Adrenal gland (tissue), 12 donors: ENCODE measurements around the gene PRKCE. TPM values are rescaled to one million over a fixed set of nuclear protein-coding genes. Genes with fewer than 3 reads are reported as not detected.

Experiments
- DNase-seq, 7 donors: peaks; one replicate each; pipeline ENCODE4 v3.0.0-alpha.2; 2019 to 2020
- H3K27ac ChIP-seq, 5 donors: fragments of 200-600 bp; sonication (generic) in 4 of 5; 1 replicate in 3 of 5; 2 replicates in 2 of 5; pipeline versions ENCODE4 v1.5.1 to v1.8.0; 2016 to 2020; ENCODE audit warnings: mild to moderate bottlenecking in 1 of 5
- H3K27me3 ChIP-seq: fragments of 200-600 bp; 2 replicates; pipeline ENCODE4 v1.8.0; 2021
- H3K36me3 ChIP-seq, 2 donors: fragments of 200-600 bp; replicated peaks in 1 of 2; 1 replicate in 1 of 2; 2 replicates in 1 of 2; pipeline versions ENCODE4 v1.5.1 to v1.8.0; 2018 to 2022
- H3K4me1 ChIP-seq, 2 donors: fragments of 200-600 bp; replicated peaks in 1 of 2; 1 replicate in 1 of 2; 2 replicates in 1 of 2; pipeline versions ENCODE4 v1.5.1 to v1.8.0; 2018 to 2021
- H3K4me3 ChIP-seq, 4 donors: fragments of 200-600 bp; sonication (generic) in 3 of 4; one replicate each; pipeline ENCODE4 v1.5.1; 2016 to 2018
- H3K9me3 ChIP-seq, 3 donors: fragments of 200-600 bp; sonication (generic) in 1 of 3; replicated peaks in 1 of 3; 1 replicate in 2 of 3; 2 replicates in 1 of 3; pipeline versions ENCODE4 v1.5.1 to v1.8.0; 2016 to 2021
- CTCF ChIP-seq, 6 experiments: fragments of 450-650 bp in 4 of 6; fragments of 200-600 bp in 2 of 6; sonication (generic) in 1 of 6; IDR thresholded peaks; 1 replicate in 5 of 6; 2 replicates in 1 of 6; pipeline versions ENCODE4 v1.5.1 to v1.8.0; 2016 to 2021; ENCODE audit warnings: antibody characterized with exemption in 6 of 6, mild to moderate bottlenecking in 2 of 6, moderate library complexity in 1 of 6
- POLR2A ChIP-seq, 2 donors: fragments of 450-650 bp; IDR thresholded peaks; one replicate each; pipeline ENCODE4 v1.6.1; 2017; ENCODE audit warnings: antibody characterized with exemption in 2 of 2, mild to moderate bottlenecking in 2 of 2, moderate library complexity in 1 of 2
- WGBS, 4 donors: extraction: QIAGEN DNeasy Blood & Tissue Kit in 2 of 4; methylation state at CpG; one replicate each; pipeline versions ENCODE4 v1.1.5 to v1.1.7; 2013 to 2017; 5-methylcytosine and 5-hydroxymethylcytosine counted together
- intact Hi-C, 2 donors: fragments of 100-400 bp; cut with DNase I; formaldehyde crosslinking; loops; one replicate each; pipeline versions ENCODE4 v1.14.1 to v1.15.0; 2022 to 2023
- polyA plus RNA-seq, 3 donors: library from polyadenylated mRNA; stranded (reverse); fragments of 200-250 nt in 2 of 3; fragments of 350-450 nt in 1 of 3; fragmentation: Illumina TruSeq in 1 of 3; extraction: RNeasy Lipid Tissue Mini Kit (QIAGEN cat#74804) in 1 of 3; gene quantifications; one replicate each; pipeline ENCODE4 v1.2.3, GENCODE V29; 2013 to 2014
- total RNA-seq, 9 donors: library from RNA; depleted of rRNA in 4 of 9; stranded (reverse); fragments of >200 nt in 4 of 9; fragments of 120-200 nt in 1 of 9; fragmentation: NEBNext Ultra II Directional in 1 of 9; extraction: Animal tissue kit (Norgen Biotek cat#: 25700) in 1 of 9; gene quantifications; one replicate each; pipeline versions ENCODE4 v1.1.0 to v1.2.4, GENCODE V29; 2013 to 2023
- donor health status: healthy with polysubstance abuse.
- donor health status: Bipolar disorder and iron deficiency.
- donor health status: DM: yes; HTN: yes; CAD: no.
- donor health status: DM: no; HTN: no; CAD: no.
- donor health status: DM: no; HTN: no; CAD: no.
- donor health status: DM: yes; HTN: yes; CAD: no.

PRKCE gene
- total and polyA plus RNA-seq, 12 donors, result 1.9 to 19.2 (median 8.0) TPM

GRCh38 chr2:45796500-45796899 is 145.0 kb downstream of the PRKCE start:
- H3K4me3 ChIP-seq, result no peak overlapping the region
- TF ChIP-seq CTCF (IDR thresholded peaks at IDR 0.05) (no peak), POLR2A (IDR thresholded peaks at IDR 0.05) (no peak)
- no peak overlapping the region for H3K27ac ChIP-seq
- no peak for DNase-seq
- intact Hi-C loops, result no loop called here
- no peaks in the 10 kb centered on the region for H3K27me3 ChIP-seq
- H3K36me3 ChIP-seq, result no peaks in the 10 kb centered on the region
- peaks cover 0 to 13% of the 10 kb centered on the region in 2 donors for H3K4me1 ChIP-seq
- H3K9me3 ChIP-seq, result no peaks in the 10 kb centered on the region
- 78 to 89% (median 86%) methylated on average over 4 of the region's 4 CpGs for WGBS, 4 donors

GRCh38 chr2:45797451-45798230 is 146.2 kb downstream of the PRKCE start:
- intact Hi-C loops, result no loop called here
- no peak for DNase-seq
- TF ChIP-seq POLR2A (IDR thresholded peaks at IDR 0.05), result no peak
- no peak for TF ChIP-seq CTCF (IDR thresholded peaks at IDR 0.05)
- Histone ChIP-seq H3K36me3 (no peaks in the 10 kb centered on the region), H3K27me3 (no peaks in the 10 kb centered on the region), H3K9me3 (no peaks in the 10 kb centered on the region), H3K4me3 (no peak overlapping the region), H3K4me1 (peaks cover 0 to 13% of the 10 kb centered on the region in 2 donors), H3K27ac (no peak overlapping the region)
- 92 to 96% (median 94%) methylated on average over 13 of the region's 13 CpGs for WGBS, 4 donors

- no peaks in the 10 kb centered on the region for H3K9me3 ChIP-seq
- H3K27ac ChIP-seq, result no peak overlapping the region
- no peak for DNase-seq
- TF ChIP-seq CTCF (IDR thresholded peaks at IDR 0.05) (no peak), POLR2A (IDR thresholded peaks at IDR 0.05) (no peak)
- WGBS, 4 donors, result 81 to 92% (median 85%) methylated on average over 4 to 5 of the region's 5 CpGs
- no peaks in the 10 kb centered on the region for H3K36me3 ChIP-seq
- intact Hi-C loops, result no loop called here
- no peaks in the 10 kb centered on the region for H3K27me3 ChIP-seq
- no peaks in the 10 kb centered on the region for H3K4me1 ChIP-seq
- H3K4me3 ChIP-seq, result no peak overlapping the region
Measured at GRCh38 chr2:45799679-45800381, 148.4 kb downstream of the PRKCE start.

GRCh38 chr2:45802499-45803138 is 151.1 kb downstream of the PRKCE start:
- intact Hi-C loops, result no loop called here
- Histone ChIP-seq H3K36me3 (no peaks in the 10 kb centered on the region), H3K27me3 (no peaks in the 10 kb centered on the region), H3K4me1 (no peaks in the 10 kb centered on the region), H3K27ac (no peak overlapping the region), H3K9me3 (no peaks in the 10 kb centered on the region), H3K4me3 (no peak overlapping the region)
- WGBS, 4 donors, result 91 to 93% (median 92%) methylated on average over 8 of the region's 8 CpGs
- TF ChIP-seq POLR2A (IDR thresholded peaks at IDR 0.05) (no peak), CTCF (IDR thresholded peaks at IDR 0.05) (no peak)
- DNase-seq, result no peak
